MCF 10A (cell line): ENCODE results near the gene C17orf100. TPM values are rescaled to one million over a fixed set of nuclear protein-coding genes. Genes with fewer than 3 reads are reported as not detected.
A peak's percentile ranks its signal among the peaks of the same experiment; 100 is the strongest.
"Not testable (repeated sequence)": the region's sequence is repeated elsewhere in the genome, so short reads cannot be mapped to it uniquely, and the experiment has no call there.

Source experiments
- BruUV-seq: library from RNA; stranded (reverse); fragments of 400-500 nt; replicated peaks from 2 replicates; lab custom pipeline; 2021; lab: Mats Ljungman, UMichigan
- CTCF ChIA-PET: fragments of 300-600 bp; sonication (Branson Sonifier 250); formaldehyde crosslinking; extraction: SDS; loops from one replicate; lab custom pipeline; 2021; ENCODE audit warnings: antibody characterized with exemption, inconsistent platforms; lab: Yijun Ruan, JAX
- POLR2A ChIA-PET: fragments of 300-600, 350-650 bp; sonication (Branson Sonifier 250); formaldehyde crosslinking; extraction: SDS; loops from one replicate; lab custom pipeline; 2020; ENCODE audit warnings: antibody characterized with exemption, inconsistent platforms; lab: Yijun Ruan, JAX
- DNase-seq: peaks from one replicate; pipeline ENCODE4 v3.0.0-alpha.2; 2018; ENCODE audit not compliant: unreplicated experiment
- H3K27ac Mint-ChIP-seq: one replicate; pipeline ENCODE4 v1.8.0; 2022; ENCODE audit warnings: mild to moderate bottlenecking, low read depth, mixed read lengths; ENCODE audit not compliant: unreplicated experiment
- H3K27me3 Mint-ChIP-seq: one replicate; pipeline ENCODE4 v1.8.0; 2022; ENCODE audit warnings: mixed read lengths; ENCODE audit not compliant: insufficient read depth, unreplicated experiment
- H3K36me3 Mint-ChIP-seq: one replicate; pipeline ENCODE4 v1.8.0; 2022; ENCODE audit warnings: mild to moderate bottlenecking, moderate library complexity, mixed read lengths; ENCODE audit not compliant: insufficient read depth, unreplicated experiment
- H3K4me1 Mint-ChIP-seq: one replicate; pipeline ENCODE4 v1.8.0; 2022; ENCODE audit warnings: mixed read lengths; ENCODE audit not compliant: insufficient read depth, unreplicated experiment
- H3K4me3 Mint-ChIP-seq: one replicate; pipeline ENCODE4 v1.8.0; 2022; ENCODE audit warnings: mild to moderate bottlenecking, moderate library complexity, mixed read lengths; ENCODE audit not compliant: unreplicated experiment
- H3K9me3 Mint-ChIP-seq: one replicate; pipeline ENCODE4 v1.8.0; 2022; ENCODE audit warnings: mixed read lengths; ENCODE audit not compliant: unreplicated experiment
- intact Hi-C: fragments of 100-400 bp; cut with micrococcal nuclease; formaldehyde crosslinking; loops from 2 replicates; pipeline ENCODE4 v1.14.1; 2022
- total RNA-seq: library from RNA; stranded (reverse); gene quantifications from 2 replicates; pipeline ENCODE4 v1.2.3, GENCODE V29; 2022
- TF ChIP-seq, protein P1 (sequence below): fragments of 200-600 bp; IDR thresholded peaks from one replicate; pipeline ENCODE4 v1.8.0; 2022; ENCODE audit warnings: antibody characterized with exemption, mild to moderate bottlenecking; ENCODE audit not compliant: unreplicated experiment

C17orf100 gene
- total RNA-seq, 1 experiment from 2014 or later: 1.4 TPM

DNA sequence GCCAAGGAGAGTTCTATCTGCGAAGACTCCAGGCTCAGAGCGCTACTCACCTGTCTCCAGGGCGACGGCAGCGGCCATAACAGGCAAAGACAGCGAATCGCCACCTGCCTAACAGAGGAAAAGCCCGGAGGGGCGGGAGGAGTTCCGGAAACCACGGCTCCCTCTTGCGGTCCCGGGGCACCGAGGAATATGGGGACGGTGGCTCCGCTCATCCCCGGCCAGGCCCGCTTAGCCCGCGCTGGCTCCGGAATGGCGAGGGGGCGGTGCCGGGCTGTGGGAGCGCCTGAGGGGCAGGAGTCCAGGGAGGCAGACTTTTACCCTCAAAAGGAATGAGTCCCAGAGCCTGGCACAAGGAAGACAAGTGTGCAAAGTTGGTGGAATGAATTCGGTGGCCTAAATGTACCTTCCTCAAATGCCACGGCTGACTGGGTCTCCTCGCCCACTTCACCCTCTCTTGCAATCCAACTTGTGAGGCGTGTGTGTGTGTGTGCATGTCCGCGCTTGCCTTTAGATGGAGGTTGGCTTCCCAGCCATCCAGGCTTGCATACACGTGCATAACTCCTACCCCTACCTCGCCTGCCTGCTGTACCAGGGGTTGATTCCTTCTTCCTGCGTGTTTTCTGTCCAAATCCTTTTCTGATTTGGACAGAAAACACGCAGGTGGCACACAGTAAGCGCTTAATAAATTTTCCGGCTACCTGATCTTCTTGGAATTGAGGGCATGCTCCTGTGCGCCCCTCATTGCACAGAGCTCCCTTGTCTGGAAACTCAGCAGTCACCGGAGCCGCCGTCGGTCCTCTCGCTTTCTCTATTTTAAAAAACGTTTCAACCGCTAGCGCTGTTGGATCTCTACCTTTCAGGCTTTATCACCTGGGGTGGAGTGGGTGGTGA, 3.5 kb downstream of the C17orf100 start:
- intact Hi-C loops: no loop called here
- Mint-ChIP-seq H3K4me1 (peaks cover 36% of the 10 kb centered on the region), H3K9me3 (peaks cover 7% of the 10 kb centered on the region), H3K36me3 (peaks cover 8% of the 10 kb centered on the region), H3K27ac (no peak overlapping the region), H3K27me3 (peaks cover 12% of the 10 kb centered on the region), H3K4me3 (peak overlapping the region; percentile 63)
- CTCF ChIA-PET: no interaction called here
- POLR2A ChIA-PET: interaction anchor here (0.5 to 1.0 kb wide), 4 partner anchors 13 to 829 kb away, joined by 3 to 4 read pairs (median 4); no protein-coding TSS in a partner anchor
- TF ChIP-seq, protein P1, sequence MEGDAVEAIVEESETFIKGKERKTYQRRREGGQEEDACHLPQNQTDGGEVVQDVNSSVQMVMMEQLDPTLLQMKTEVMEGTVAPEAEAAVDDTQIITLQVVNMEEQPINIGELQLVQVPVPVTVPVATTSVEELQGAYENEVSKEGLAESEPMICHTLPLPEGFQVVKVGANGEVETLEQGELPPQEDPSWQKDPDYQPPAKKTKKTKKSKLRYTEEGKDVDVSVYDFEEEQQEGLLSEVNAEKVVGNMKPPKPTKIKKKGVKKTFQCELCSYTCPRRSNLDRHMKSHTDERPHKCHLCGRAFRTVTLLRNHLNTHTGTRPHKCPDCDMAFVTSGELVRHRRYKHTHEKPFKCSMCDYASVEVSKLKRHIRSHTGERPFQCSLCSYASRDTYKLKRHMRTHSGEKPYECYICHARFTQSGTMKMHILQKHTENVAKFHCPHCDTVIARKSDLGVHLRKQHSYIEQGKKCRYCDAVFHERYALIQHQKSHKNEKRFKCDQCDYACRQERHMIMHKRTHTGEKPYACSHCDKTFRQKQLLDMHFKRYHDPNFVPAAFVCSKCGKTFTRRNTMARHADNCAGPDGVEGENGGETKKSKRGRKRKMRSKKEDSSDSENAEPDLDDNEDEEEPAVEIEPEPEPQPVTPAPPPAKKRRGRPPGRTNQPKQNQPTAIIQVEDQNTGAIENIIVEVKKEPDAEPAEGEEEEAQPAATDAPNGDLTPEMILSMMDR: no peak
- no TSS peak for BruUV-seq
- peak; percentile 51 for DNase-seq

DNA sequence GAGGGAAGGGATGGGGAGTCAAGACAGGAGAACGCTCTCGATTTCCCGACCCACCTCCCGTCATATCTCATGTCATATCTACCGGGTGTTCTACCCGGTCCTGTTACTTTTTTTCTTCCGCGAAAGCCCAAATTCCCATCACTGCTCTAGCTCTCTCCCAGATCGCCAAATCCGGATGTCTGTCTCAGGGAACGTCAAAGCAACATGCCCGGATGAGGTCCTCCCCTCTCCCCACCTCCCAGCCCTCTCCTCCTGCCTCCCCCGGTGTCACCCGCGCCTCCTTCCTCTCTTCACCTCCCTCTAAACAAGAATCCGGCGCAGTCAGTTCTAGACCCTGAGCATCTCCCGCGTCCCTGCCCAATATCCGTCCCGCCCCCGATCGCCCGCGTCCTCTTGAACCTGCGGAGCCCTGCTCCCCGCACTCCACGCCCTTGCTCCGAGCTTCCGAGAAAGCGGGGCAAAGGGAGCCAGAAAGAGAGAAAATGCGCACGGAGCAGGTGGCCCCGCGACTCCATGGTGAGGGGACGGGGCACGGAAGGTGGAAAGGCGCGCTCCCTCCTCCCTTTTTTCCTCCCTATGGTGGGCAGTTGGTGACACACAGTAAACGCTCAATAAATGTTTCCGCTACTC, 4.3 kb downstream of the C17orf100 start:
- H3K4me1 Mint-ChIP-seq: peaks cover 38% of the 10 kb centered on the region
- H3K36me3 Mint-ChIP-seq, intact Hi-C loops, POLR2A ChIA-PET, DNase-seq, BruUV-seq, H3K9me3 Mint-ChIP-seq, CTCF ChIA-PET, H3K27ac Mint-ChIP-seq: not testable (repeated sequence)
- H3K4me3 Mint-ChIP-seq: peak overlapping the region; percentile 63
- H3K27me3 Mint-ChIP-seq: peaks cover 19% of the 10 kb centered on the region

DNA sequence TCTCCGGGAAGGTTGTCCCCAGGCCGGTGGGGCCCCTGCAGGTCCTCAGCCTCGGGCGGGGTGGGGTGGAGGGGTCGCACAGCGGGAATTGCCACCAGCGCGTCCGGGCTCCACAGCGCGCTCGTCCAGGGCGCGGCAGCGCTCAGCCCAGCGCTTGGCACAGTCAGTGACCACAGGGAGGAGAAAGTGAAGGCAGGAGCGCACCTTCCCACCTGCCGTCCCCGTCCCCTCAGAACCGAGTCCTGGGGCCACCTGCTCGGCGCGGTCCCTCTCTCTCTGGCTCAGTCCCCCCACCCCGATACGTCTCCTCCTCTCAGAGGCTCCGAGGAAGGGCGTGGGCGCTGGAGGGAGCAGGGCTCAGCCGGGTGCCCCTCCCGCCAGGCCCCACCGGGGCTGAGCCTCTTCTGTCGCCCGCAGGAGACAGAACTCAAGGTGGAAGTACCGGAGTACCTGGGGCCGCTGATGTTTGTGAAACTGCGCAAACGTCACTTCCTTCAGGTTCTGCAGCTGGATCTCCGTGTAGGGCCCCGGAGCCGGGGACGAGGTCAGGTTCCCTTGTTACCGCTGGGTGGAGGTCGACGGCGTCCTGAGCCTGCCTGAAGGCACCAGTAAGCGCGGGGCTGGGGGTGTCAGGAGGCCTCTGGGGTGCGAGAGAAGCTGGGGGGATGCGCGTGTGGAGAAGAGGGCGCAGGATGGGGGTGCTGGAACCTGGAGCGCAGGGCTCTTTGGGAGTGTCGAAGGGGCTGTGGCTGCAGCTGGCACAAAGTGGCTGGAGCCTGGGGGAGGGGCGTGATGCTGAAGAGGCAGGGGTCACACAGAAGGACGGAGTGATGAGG, 5.5 kb downstream of the C17orf100 start:
- Mint-ChIP-seq H3K27me3 (peaks cover 26% of the 10 kb centered on the region), H3K4me1 (peaks cover 38% of the 10 kb centered on the region)
- ChIA-PET POLR2A (interaction anchor here (0.6 kb wide), 1 partner anchor 199 kb away, joined by 3 read pairs; no protein-coding TSS in a partner anchor), CTCF (interaction anchor here (0.6 to 1.0 kb wide), 3 partner anchors 9 to 187 kb away, joined by 3 to 4 read pairs (median 3); no protein-coding TSS in a partner anchor)
- intact Hi-C loops, H3K9me3 Mint-ChIP-seq, H3K4me3 Mint-ChIP-seq, DNase-seq, H3K36me3 Mint-ChIP-seq, H3K27ac Mint-ChIP-seq, BruUV-seq: not testable (repeated sequence)

DNA sequence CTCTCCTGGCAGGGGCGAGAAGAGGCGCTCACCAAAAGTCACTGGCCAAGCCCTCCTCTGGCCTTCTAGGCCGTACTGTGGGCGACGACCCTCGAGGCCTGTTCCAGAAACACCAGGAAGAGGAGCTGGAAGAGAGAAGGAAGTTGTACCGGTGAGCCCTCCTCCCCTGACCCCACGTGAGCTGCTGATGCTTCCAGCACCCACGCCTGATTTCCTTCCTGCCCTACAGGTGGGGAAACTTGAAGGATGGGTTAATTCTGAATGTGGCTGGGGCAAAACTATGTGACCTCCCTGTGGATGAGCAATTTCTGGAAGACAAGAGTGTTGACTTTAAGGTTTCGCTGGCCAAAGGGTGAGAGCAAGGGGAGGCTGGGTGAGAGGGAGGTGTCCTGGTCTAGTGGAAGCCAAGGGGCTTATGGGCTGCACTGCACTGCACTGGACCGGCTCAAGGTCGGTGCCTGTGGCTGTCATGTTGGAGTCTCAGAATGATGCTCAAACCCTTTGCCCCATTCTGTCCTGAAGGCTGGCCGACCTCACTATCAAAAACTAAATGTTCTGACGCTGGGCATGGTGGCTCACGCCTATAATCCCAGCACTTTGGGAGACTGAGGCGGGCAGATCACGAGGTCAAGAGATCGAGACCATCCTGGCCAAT, 6.2 kb downstream of the C17orf100 start:
- no peak overlapping the region for H3K4me3 Mint-ChIP-seq
- no peak overlapping the region for H3K27ac Mint-ChIP-seq
- CTCF ChIA-PET: interaction anchor here (1.0 kb wide), 2 partner anchors 9 to 186 kb away, joined by 3 to 4 read pairs; no protein-coding TSS in a partner anchor
- peaks cover 34% of the 10 kb centered on the region for H3K4me1 Mint-ChIP-seq
- TF ChIP-seq, protein P1: no peak
- H3K9me3 Mint-ChIP-seq: peaks cover 7% of the 10 kb centered on the region
- no peak for DNase-seq
- peaks cover 26% of the 10 kb centered on the region for H3K27me3 Mint-ChIP-seq
- POLR2A ChIA-PET: interaction anchor here (0.6 kb wide), 1 partner anchor 198 kb away, joined by 3 read pairs; no protein-coding TSS in a partner anchor
- intact Hi-C loops: no loop called here
- no peaks in the 10 kb centered on the region for H3K36me3 Mint-ChIP-seq
- no TSS peak for BruUV-seq

DNA sequence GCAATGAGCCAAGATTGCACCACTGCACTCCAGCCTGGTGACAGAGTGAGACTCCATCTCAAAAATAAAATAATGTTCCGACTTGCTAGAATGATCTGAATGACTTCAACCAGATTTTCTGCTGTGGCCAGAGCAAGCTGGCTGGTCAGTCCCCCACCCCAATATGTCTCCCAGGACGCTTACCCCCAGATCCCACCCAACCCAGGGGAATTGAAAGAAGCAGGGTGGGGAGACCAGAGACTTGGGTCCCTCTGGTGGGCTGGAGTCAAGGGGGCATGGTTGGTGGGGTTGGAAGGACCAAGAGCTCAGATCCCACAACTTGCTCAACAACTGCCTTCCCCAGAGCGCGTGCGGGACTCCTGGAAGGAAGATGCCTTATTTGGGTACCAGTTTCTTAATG, 6.8 kb downstream of the C17orf100 start:
- DNase-seq, BruUV-seq, H3K27ac Mint-ChIP-seq, H3K4me3 Mint-ChIP-seq, POLR2A ChIA-PET, H3K36me3 Mint-ChIP-seq, CTCF ChIA-PET, intact Hi-C loops, H3K9me3 Mint-ChIP-seq: not testable (repeated sequence)
- peaks cover 29% of the 10 kb centered on the region for H3K4me1 Mint-ChIP-seq
- H3K27me3 Mint-ChIP-seq: peaks cover 26% of the 10 kb centered on the region
